HepG2 (cell line): ENCODE data around the gene NDUFB4. TPM values are rescaled to one million over a fixed set of nuclear protein-coding genes. Genes with fewer than 3 reads are reported as not detected.

Experiments
- ARID2 ChIP-seq: sonication (generic); formaldehyde crosslinking; IDR thresholded peaks from 2 replicates; pipeline ENCODE4 v1.8.1; 2022; ENCODE audit warnings: mild to moderate bottlenecking, missing genetic modification reagents, borderline replicate concordance
- CHD4 ChIP-seq: fragments of 200-600 bp; sonication (generic); IDR thresholded peaks from 2 replicates; pipeline ENCODE4 v1.7.0; 2017; ENCODE audit warnings: mild to moderate bottlenecking, low read length, borderline replicate concordance
- EED ChIP-seq: sonication (generic); formaldehyde crosslinking; IDR thresholded peaks from 2 replicates; pipeline ENCODE4 v1.5.0; 2020; ENCODE audit warnings: mild to moderate bottlenecking, missing genetic modification reagents
- JUND ChIP-seq: sonication (generic); formaldehyde crosslinking; IDR thresholded peaks from 2 replicates; pipeline ENCODE4 v1.8.0; 2022; ENCODE audit warnings: mild to moderate bottlenecking, missing genetic modification reagents
- KDM6A ChIP-seq: IDR thresholded peaks from 2 replicates; pipeline ENCODE4 v1.6.1; 2016; ENCODE audit warnings: low read depth
- MAFF ChIP-seq: IDR thresholded peaks from 2 replicates; pipeline ENCODE4 v1.6.1; 2011; ENCODE audit warnings: low read depth, low read length, improper control_type of control experiment
- PTBP1 ChIP-seq: fragments of 200-400 bp; formaldehyde crosslinking; IDR thresholded peaks from 2 replicates; pipeline ENCODE4 v1.6.1; 2018; ENCODE audit warnings: low read length, low read depth; ENCODE audit not compliant: poor library complexity, severe bottlenecking
- RNF2 ChIP-seq: fragments of 450-650 bp; conservative IDR thresholded peaks from 2 replicates; pipeline ENCODE4 v1.6.1; 2016; ENCODE audit warnings: low read depth
- SMC3 ChIP-seq: IDR thresholded peaks from 2 replicates; pipeline ENCODE4 v1.6.1; 2011; ENCODE audit warnings: low read length, improper control_type of control experiment
- ZBTB3 ChIP-seq: sonication (generic); formaldehyde crosslinking; IDR thresholded peaks from 2 replicates; pipeline ENCODE4 v1.4.0; 2020; ENCODE audit warnings: low read depth, mild to moderate bottlenecking, moderate library complexity, missing genetic modification reagents, borderline replicate concordance
- ZKSCAN1 ChIP-seq: fragments of 150-350 bp; IDR thresholded peaks from 2 replicates; pipeline ENCODE4 v1.6.1; 2014; ENCODE audit warnings: low read length
- ZMYM2 ChIP-seq: sonication (generic); formaldehyde crosslinking; IDR thresholded peaks from 2 replicates; pipeline ENCODE4 v1.8.0; 2022; ENCODE audit warnings: mild to moderate bottlenecking, missing genetic modification reagents
- ZNF326 ChIP-seq: sonication (generic); formaldehyde crosslinking; IDR thresholded peaks from 2 replicates; pipeline ENCODE4 v1.4.0; 2020; ENCODE audit warnings: missing genetic modification reagents, borderline replicate concordance
- ZNF550 ChIP-seq: sonication (generic); formaldehyde crosslinking; IDR thresholded peaks from 2 replicates; pipeline ENCODE4 v1.4.0; 2020; ENCODE audit warnings: mild to moderate bottlenecking, missing genetic modification reagents, borderline replicate concordance
- ZNF746 ChIP-seq: sonication (generic); formaldehyde crosslinking; IDR thresholded peaks from 2 replicates; pipeline ENCODE4 v1.8.0; 2022; ENCODE audit warnings: mild to moderate bottlenecking, missing genetic modification reagents
- ZNF766 ChIP-seq: sonication (generic); formaldehyde crosslinking; IDR thresholded peaks from 2 replicates; pipeline ENCODE4 v1.5.0; 2020; ENCODE audit warnings: missing genetic modification reagents, borderline replicate concordance
- polyA plus RNA-seq, 8 experiments: library from polyadenylated mRNA; depleted of rRNA in 3 of 8; stranded (reverse) in 7 of 8; unstranded in 1 of 8; fragments of >200 nt; fragmentation: Illumina TruSeq in 4 of 8; extraction: Trizol in 4 of 8; gene quantifications; 2 replicates each; pipeline versions ENCODE4 v1.2.1 to v1.2.3, GENCODE V29; 2011 to 2016; ENCODE audit warnings: low read depth in 4 of 8, missing spikeins in 1 of 8, mixed read lengths in 1 of 8; ENCODE audit not compliant: insufficient read depth in 1 of 8
- total RNA-seq, 5 experiments: library from RNA; depleted of rRNA; stranded (reverse); fragments of >200 nt; fragmentation: Illumina TruSeq; extraction: Trizol; gene quantifications; 2 replicates each; pipeline ENCODE4 v1.2.3, GENCODE V29; 2016; ENCODE audit warnings: low read depth in 1 of 5
- TF ChIP-seq, protein P1 (sequence below): sonication (generic); formaldehyde crosslinking; IDR thresholded peaks from 2 replicates; pipeline ENCODE4 v1.4.0; 2020; ENCODE audit warnings: missing genetic modification reagents
- TF ChIP-seq, protein P2 (sequence below): sonication (generic); formaldehyde crosslinking; IDR thresholded peaks from 2 replicates; pipeline ENCODE4 v1.5.0; 2020; ENCODE audit warnings: mild to moderate bottlenecking, missing genetic modification reagents, borderline replicate concordance
- TF ChIP-seq, protein P3 (sequence below): sonication (generic); formaldehyde crosslinking; IDR thresholded peaks from 2 replicates; pipeline ENCODE4 v1.5.0; 2020; ENCODE audit warnings: mild to moderate bottlenecking, missing genetic modification reagents, moderate library complexity
- TF ChIP-seq, protein P4 (sequence below): sonication (generic); formaldehyde crosslinking; conservative IDR thresholded peaks from 2 replicates; pipeline ENCODE4 v1.5.0; 2020; ENCODE audit warnings: missing genetic modification reagents

The NDUFB4 gene
- total and polyA plus RNA-seq, 2 of the 13 experiments (the other 11 are each of a cell fraction or from before 2014, with no cell fraction given) = 115 to 116 TPM

DNA sequence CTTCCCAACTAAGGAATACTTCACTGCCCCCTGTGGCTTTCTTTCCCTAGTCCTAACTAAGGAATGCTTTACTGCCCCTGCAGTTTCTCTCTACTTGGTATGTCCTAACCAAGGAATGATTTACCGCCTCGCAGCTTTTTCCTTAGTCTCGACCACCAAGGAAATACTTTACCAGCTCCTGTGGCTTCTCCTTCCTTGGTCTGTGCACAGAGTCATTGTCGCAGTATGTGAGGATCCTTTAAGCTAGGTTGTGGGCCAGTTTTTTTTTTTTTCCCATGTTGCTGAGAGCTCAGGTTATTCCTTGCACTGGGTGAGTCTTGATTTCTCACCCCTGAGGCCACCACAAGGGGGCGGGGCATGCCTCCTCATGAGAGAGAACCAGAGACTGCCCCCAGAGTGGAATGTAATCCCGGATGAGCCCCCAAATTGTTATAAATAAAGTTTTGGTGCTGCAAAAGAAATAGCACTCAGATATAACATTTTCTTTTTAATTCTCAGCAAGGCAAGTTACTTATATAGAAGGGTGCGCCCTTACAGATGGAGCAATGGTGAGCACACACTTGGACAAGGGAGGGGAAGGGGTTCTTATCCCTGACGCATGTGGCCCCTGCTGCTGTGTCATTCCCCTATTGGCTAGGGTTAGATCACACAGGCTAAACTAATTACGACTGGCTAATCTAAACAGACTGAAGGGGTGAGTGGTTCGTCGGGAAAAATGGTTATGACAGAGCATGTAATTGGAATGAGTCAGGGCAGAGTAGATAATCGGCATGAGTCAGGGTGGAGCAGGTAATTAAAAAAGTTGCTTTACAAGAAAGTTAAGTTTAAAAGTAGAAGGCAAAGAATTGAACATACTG is 27.0 kb downstream of the NDUFB4 start (continued):
- TF ChIP-seq, protein P1, sequence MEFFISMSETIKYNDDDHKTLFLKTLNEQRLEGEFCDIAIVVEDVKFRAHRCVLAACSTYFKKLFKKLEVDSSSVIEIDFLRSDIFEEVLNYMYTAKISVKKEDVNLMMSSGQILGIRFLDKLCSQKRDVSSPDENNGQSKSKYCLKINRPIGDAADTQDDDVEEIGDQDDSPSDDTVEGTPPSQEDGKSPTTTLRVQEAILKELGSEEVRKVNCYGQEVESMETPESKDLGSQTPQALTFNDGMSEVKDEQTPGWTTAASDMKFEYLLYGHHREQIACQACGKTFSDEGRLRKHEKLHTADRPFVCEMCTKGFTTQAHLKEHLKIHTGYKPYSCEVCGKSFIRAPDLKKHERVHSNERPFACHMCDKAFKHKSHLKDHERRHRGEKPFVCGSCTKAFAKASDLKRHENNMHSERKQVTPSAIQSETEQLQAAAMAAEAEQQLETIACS (CRISPR knock-in tag) = no peak
- no peak for TF ChIP-seq ZNF746 (CRISPR knock-in tag)
- TF ChIP-seq ZMYM2 (CRISPR knock-in tag) = no peak
- no peak for TF ChIP-seq ZKSCAN1
- TF ChIP-seq ZNF766 (CRISPR knock-in tag) = no peak
- no peak for TF ChIP-seq CHD4
- TF ChIP-seq SMC3 = peak; percentile 51
- TF ChIP-seq ZNF550 = no peak
- no peak for TF ChIP-seq PTBP1
- TF ChIP-seq, protein P2, sequence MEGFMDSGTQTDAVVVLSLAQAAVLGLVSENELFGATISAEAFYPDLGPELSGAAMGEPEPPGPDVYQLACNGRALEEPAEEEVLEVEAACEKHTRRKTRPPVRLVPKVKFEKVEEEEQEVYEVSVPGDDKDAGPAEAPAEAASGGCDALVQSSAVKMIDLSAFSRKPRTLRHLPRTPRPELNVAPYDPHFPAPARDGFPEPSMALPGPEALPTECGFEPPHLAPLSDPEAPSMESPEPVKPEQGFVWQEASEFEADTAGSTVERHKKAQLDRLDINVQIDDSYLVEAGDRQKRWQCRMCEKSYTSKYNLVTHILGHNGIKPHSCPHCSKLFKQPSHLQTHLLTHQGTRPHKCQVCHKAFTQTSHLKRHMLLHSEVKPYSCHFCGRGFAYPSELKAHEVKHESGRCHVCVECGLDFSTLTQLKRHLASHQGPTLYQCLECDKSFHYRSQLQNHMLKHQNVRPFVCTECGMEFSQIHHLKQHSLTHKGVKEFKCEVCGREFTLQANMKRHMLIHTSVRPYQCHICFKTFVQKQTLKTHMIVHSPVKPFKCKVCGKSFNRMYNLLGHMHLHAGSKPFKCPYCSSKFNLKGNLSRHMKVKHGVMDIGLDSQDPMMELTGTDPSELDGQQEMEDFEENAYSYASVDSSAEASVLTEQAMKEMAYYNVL (CRISPR knock-in tag) = no peak
- no peak for TF ChIP-seq RNF2
- TF ChIP-seq, protein P3, sequence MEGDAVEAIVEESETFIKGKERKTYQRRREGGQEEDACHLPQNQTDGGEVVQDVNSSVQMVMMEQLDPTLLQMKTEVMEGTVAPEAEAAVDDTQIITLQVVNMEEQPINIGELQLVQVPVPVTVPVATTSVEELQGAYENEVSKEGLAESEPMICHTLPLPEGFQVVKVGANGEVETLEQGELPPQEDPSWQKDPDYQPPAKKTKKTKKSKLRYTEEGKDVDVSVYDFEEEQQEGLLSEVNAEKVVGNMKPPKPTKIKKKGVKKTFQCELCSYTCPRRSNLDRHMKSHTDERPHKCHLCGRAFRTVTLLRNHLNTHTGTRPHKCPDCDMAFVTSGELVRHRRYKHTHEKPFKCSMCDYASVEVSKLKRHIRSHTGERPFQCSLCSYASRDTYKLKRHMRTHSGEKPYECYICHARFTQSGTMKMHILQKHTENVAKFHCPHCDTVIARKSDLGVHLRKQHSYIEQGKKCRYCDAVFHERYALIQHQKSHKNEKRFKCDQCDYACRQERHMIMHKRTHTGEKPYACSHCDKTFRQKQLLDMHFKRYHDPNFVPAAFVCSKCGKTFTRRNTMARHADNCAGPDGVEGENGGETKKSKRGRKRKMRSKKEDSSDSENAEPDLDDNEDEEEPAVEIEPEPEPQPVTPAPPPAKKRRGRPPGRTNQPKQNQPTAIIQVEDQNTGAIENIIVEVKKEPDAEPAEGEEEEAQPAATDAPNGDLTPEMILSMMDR (CRISPR knock-in tag) = peak; percentile 76
- no peak for TF ChIP-seq JUND (CRISPR knock-in tag)
- TF ChIP-seq ARID2 = no peak
- TF ChIP-seq, protein P4, sequence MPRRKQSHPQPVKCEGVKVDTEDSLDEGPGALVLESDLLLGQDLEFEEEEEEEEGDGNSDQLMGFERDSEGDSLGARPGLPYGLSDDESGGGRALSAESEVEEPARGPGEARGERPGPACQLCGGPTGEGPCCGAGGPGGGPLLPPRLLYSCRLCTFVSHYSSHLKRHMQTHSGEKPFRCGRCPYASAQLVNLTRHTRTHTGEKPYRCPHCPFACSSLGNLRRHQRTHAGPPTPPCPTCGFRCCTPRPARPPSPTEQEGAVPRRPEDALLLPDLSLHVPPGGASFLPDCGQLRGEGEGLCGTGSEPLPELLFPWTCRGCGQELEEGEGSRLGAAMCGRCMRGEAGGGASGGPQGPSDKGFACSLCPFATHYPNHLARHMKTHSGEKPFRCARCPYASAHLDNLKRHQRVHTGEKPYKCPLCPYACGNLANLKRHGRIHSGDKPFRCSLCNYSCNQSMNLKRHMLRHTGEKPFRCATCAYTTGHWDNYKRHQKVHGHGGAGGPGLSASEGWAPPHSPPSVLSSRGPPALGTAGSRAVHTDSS (CRISPR knock-in tag) = no peak
- no peak for TF ChIP-seq ZBTB3 (CRISPR knock-in tag)
- no peak for TF ChIP-seq EED
- no peak for TF ChIP-seq KDM6A
- TF ChIP-seq MAFF = no peak
- no peak for TF ChIP-seq ZNF326 (CRISPR knock-in tag)
